ENCODE results near the gene COL6A1. TPM values are rescaled to one million over a fixed set of nuclear protein-coding genes. Genes with fewer than 3 reads are reported as not detected.

The COL6A1 gene
- total RNA-seq, 2 experiments from 2014 or later: not detected

DNA sequence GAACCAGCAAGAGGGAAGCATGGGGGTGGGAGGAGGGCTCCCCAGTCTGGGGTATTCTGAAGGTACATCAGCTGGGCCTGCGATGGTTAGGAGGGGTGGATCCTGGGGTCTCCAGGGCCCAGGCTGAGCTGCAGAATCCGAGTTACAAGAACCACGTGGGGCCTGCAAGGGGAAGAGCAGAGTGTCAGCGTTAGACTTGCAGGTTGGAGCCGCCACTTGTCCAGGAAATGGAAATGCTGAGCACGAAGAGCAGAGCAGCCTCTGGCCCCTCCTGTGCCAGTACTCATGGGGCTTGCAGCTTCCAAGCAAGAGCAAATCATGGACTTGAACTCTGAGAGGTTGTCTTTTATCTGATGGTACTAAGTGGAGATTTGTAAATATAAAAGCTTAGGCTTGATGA is 47.5 kb upstream of the COL6A1 start:
- no peak for DNase-seq (ENCODE audit: low spot score)
- no peaks in the 10 kb centered on the region for H4K20me1 ChIP-seq (ENCODE audit: insufficient read depth, low read length)
- no peak overlapping the region for H3K4me2 ChIP-seq (ENCODE audit: low read length)
- no TSS peak for BruUV-seq (replicated peaks)
- H3K4me3 ChIP-seq (ENCODE audit: low read depth, low read length, poor library complexity, severe bottlenecking): no peak overlapping the region
- no peaks in the 10 kb centered on the region for H3K79me2 ChIP-seq (ENCODE audit: insufficient read depth, low read depth, low read length)
- H2AFZ ChIP-seq (ENCODE audit: low read length): no peak overlapping the region
- H3K9me2 ChIP-seq (ENCODE audit: insufficient read depth, low read length): no peaks in the 10 kb centered on the region
- intact Hi-C loops (cut with micrococcal nuclease; ENCODE audit: unreplicated experiment): no loop called here
- ChIA-PET CTCF (ENCODE audit: unreplicated experiment) (no interaction called here), POLR2A (no interaction called here)
- H3K36me3 ChIP-seq (ENCODE audit: insufficient read depth, low read length): no peaks in the 10 kb centered on the region
- TF ChIP-seq CTCF (conservative IDR thresholded peaks at IDR 0.05; ENCODE audit: low read length) (no peak), EZH2phosphoT487 (IDR thresholded peaks at IDR 0.05; ENCODE audit: borderline replicate concordance, low read depth, low read length) (no peak)
- H3K9me3 ChIP-seq (ENCODE audit: low read length): no peaks in the 10 kb centered on the region
- no peak overlapping the region for H3K27ac ChIP-seq (ENCODE audit: low read depth, low read length, poor library complexity, severe bottlenecking)
- H3K4me1 ChIP-seq (ENCODE audit: insufficient read depth, low read length, poor library complexity, severe bottlenecking): no peaks in the 10 kb centered on the region

DNA sequence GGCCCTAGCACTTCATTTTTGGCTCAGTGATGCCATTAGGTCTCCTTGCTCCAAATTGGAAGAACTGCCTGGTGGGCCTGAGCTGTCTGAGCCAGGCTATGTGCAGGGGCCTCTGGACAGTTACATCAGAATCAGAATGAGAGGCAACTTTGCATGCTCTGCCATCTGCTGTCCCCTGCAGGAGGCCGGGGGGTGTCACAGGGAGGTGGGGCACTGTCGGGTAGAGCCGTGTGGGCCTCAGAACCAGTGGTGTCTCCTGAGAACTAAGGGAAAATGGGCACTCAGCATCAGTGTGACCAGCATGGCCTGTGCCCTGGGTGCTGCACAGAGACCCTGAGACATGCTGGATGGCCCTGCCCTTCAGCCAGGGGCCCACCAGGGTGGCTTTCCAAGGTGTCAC is 47.0 kb upstream of the COL6A1 start:
- no peaks in the 10 kb centered on the region for H3K9me2 ChIP-seq (ENCODE audit: insufficient read depth, low read length)

GRCh38 chr21:45935628-45936027 is 45.9 kb upstream of the COL6A1 start:
- no TSS peak for BruUV-seq (replicated peaks)
- H3K9me3 ChIP-seq (ENCODE audit: low read length): no peaks in the 10 kb centered on the region
- TF ChIP-seq CTCF (conservative IDR thresholded peaks at IDR 0.05; ENCODE audit: low read length) (no peak), EZH2phosphoT487 (IDR thresholded peaks at IDR 0.05; ENCODE audit: borderline replicate concordance, low read depth, low read length) (no peak)

More for the DNA sequence above, 47.0 kb upstream of the COL6A1 start:
- Histone ChIP-seq H3K4me3 (ENCODE audit: low read depth, low read length, poor library complexity, severe bottlenecking) (no peak overlapping the region), H4K20me1 (ENCODE audit: insufficient read depth, low read length) (no peaks in the 10 kb centered on the region), H3K36me3 (ENCODE audit: insufficient read depth, low read length) (no peaks in the 10 kb centered on the region), H3K9me3 (ENCODE audit: low read length) (no peaks in the 10 kb centered on the region), H3K4me1 (ENCODE audit: insufficient read depth, low read length, poor library complexity, severe bottlenecking) (no peaks in the 10 kb centered on the region), H2AFZ (ENCODE audit: low read length) (no peak overlapping the region), H3K4me2 (ENCODE audit: low read length) (no peak overlapping the region), H3K79me2 (ENCODE audit: insufficient read depth, low read depth, low read length) (no peaks in the 10 kb centered on the region), H3K27ac (ENCODE audit: low read depth, low read length, poor library complexity, severe bottlenecking) (no peak overlapping the region)
- intact Hi-C loops (cut with micrococcal nuclease; ENCODE audit: unreplicated experiment): no loop called here
- ChIA-PET CTCF (ENCODE audit: unreplicated experiment) (no interaction called here), POLR2A (no interaction called here)
- BruUV-seq (replicated peaks): no TSS peak
- DNase-seq (ENCODE audit: low spot score): no peak
- TF ChIP-seq CTCF (conservative IDR thresholded peaks at IDR 0.05; ENCODE audit: low read length) (no peak), EZH2phosphoT487 (IDR thresholded peaks at IDR 0.05; ENCODE audit: borderline replicate concordance, low read depth, low read length) (no peak)

More at GRCh38 chr21:45935628-45936027, 45.9 kb upstream of the COL6A1 start:
- Histone ChIP-seq H3K4me1 (ENCODE audit: insufficient read depth, low read length, poor library complexity, severe bottlenecking) (no peaks in the 10 kb centered on the region), H3K36me3 (ENCODE audit: insufficient read depth, low read length) (no peaks in the 10 kb centered on the region), H3K9me2 (ENCODE audit: insufficient read depth, low read length) (no peaks in the 10 kb centered on the region), H3K79me2 (ENCODE audit: insufficient read depth, low read depth, low read length) (no peaks in the 10 kb centered on the region), H3K4me2 (ENCODE audit: low read length) (no peak overlapping the region), H3K4me3 (ENCODE audit: low read depth, low read length, poor library complexity, severe bottlenecking) (no peak overlapping the region), H2AFZ (ENCODE audit: low read length) (no peak overlapping the region), H4K20me1 (ENCODE audit: insufficient read depth, low read length) (no peaks in the 10 kb centered on the region), H3K27ac (ENCODE audit: low read depth, low read length, poor library complexity, severe bottlenecking) (no peak overlapping the region)
- intact Hi-C loops (cut with micrococcal nuclease; ENCODE audit: unreplicated experiment): no loop called here
- CTCF ChIA-PET (ENCODE audit: unreplicated experiment): no interaction called here
- DNase-seq (ENCODE audit: low spot score): no peak
- POLR2A ChIA-PET: no interaction called here
